GM21619 (cell line): Measurements from ENCODE around the gene CACNA2D3.

Source experiments
- ATAC-seq: cut with Tn5 transposase; IDR thresholded peaks from one replicate; pipeline ENCODE4 v1.9.1; 2021; ENCODE audit not compliant: unreplicated experiment

CACNA2D3 gene

GRCh38 chr3:54518011-54518675 lies 395.8 kb downstream of the CACNA2D3 start:
- no peak for ATAC-seq

- no peak for ATAC-seq
Observed at GRCh38 chr3:54519493-54519892, 397.1 kb downstream of the CACNA2D3 start.

GRCh38 chr3:54520060-54520459 lies 397.7 kb downstream of the CACNA2D3 start:
- no peak for ATAC-seq

GRCh38 chr3:54527521-54527920 lies 405.2 kb downstream of the CACNA2D3 start:
- no peak for ATAC-seq

- ATAC-seq: no peak
Observed at GRCh38 chr3:54527953-54528352, 405.6 kb downstream of the CACNA2D3 start.

GRCh38 chr3:54528668-54529067 lies 406.3 kb downstream of the CACNA2D3 start:
- no peak for ATAC-seq

GRCh38 chr3:54530091-54530490 lies 407.7 kb downstream of the CACNA2D3 start:
- no peak for ATAC-seq

- ATAC-seq: no peak
Observed at GRCh38 chr3:54530944-54531343, 408.6 kb downstream of the CACNA2D3 start.

- ATAC-seq: no peak
Observed at GRCh38 chr3:54531741-54532140, 409.4 kb downstream of the CACNA2D3 start.

GRCh38 chr3:54533856-54534255 lies 411.5 kb downstream of the CACNA2D3 start:
- no peak for ATAC-seq

GRCh38 chr3:54535619-54536018 lies 413.3 kb downstream of the CACNA2D3 start:
- no peak for ATAC-seq

GRCh38 chr3:54536450-54536849 lies 414.1 kb downstream of the CACNA2D3 start:
- no peak for ATAC-seq

GRCh38 chr3:54537506-54537905 lies 415.2 kb downstream of the CACNA2D3 start:
- no peak for ATAC-seq

GRCh38 chr3:54538346-54538745 lies 416.0 kb downstream of the CACNA2D3 start:
- no peak for ATAC-seq

GRCh38 chr3:54541369-54541768 lies 419.0 kb downstream of the CACNA2D3 start:
- no peak for ATAC-seq

GRCh38 chr3:54543446-54543845 lies 421.1 kb downstream of the CACNA2D3 start:
- ATAC-seq: no peak

GRCh38 chr3:54547051-54547450 lies 424.7 kb downstream of the CACNA2D3 start:
- ATAC-seq: no peak

GRCh38 chr3:54547846-54548245 lies 425.5 kb downstream of the CACNA2D3 start:
- no peak for ATAC-seq

- ATAC-seq: no peak
Observed at GRCh38 chr3:54549607-54550220, 427.4 kb downstream of the CACNA2D3 start.

- no peak for ATAC-seq
Observed at GRCh38 chr3:54550221-54550977, 428.0 kb downstream of the CACNA2D3 start.

GRCh38 chr3:54556630-54557029 lies 434.3 kb downstream of the CACNA2D3 start:
- ATAC-seq: no peak
